IPS-NIHi11 (cell line): ENCODE results near the gene RBM48.
A peak's percentile ranks its signal among the peaks of the same experiment; 100 is the strongest.
"Not testable (repeated sequence)": the region's sequence is repeated elsewhere in the genome, so short reads cannot be mapped to it uniquely, and the experiment has no call there.

Experiments used
- DNase-seq: peaks from one replicate; pipeline ENCODE4 v3.0.0; 2012; ENCODE audit warnings: mixed read lengths, low spot score

Gene RBM48

DNA sequence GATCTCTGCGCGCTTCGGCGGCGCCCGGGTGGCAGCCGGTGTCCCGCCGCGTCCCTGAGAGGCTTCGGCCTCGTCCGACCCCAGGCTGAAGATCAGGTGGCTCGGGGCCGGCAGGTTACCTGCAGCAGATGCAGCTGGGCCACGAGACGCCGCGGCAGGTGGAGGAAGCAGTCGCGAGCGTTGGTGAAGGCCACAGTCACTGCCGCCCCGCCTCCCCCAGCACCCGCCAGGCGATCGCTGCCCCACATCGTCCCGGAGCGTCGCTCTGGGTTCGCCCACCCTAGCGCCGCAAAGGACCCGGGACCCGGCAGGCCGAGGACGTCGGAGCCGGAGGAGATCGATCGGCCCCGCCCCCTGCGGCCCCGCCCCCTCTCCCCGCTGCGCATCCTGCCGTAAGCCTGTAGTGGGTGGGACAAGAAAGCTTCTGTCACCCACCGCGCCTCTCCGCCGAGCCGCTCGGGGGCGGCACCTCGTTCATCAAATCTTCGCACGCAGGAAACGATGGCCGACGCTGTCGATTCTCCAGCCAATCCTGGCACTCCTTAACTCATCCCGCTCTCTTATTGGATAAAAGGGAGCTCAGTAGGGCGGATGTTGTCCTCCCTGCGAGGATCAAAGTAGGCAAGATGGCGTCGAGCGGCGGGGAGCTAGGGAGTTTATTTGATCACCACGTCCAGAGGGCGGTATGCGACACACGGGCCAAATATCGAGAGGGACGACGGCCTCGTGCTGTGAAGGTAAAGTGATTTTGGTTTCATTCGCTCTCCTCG, at the start of gene RBM48, which contains the start of gene PEX1:
Gene RBM48 (plus strand): TSS at position 608 of the 770 bp plus-strand sequence. CDS start 19 bp downstream, at position 627.
Gene PEX1 (minus strand): TSS at position 333 of the 770 bp plus-strand sequence. CDS start 85 bp downstream, at position 248.
- peak; percentile 95 for DNase-seq

DNA sequence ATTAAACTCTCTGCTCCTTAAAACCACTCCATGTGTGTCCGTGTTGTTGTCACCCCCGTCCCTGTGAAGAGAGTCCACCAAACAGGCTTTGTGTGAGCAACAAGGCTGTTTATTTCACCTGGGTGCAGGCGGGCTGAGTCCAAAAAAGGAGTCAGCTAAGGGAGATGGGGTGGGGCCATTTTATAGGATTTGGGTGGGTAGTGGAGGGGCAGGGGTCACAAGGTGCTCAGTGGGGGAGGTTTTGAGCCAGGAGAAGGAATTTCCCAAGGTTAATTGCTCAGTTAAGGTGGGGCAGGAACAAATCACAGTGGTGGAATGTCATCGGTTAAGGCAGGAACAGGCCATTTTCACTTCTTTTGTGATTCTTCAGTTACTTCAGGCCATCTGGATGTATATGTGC, 49.4 kb upstream of the RBM48 start:
- DNase-seq: not testable (repeated sequence)

DNA sequence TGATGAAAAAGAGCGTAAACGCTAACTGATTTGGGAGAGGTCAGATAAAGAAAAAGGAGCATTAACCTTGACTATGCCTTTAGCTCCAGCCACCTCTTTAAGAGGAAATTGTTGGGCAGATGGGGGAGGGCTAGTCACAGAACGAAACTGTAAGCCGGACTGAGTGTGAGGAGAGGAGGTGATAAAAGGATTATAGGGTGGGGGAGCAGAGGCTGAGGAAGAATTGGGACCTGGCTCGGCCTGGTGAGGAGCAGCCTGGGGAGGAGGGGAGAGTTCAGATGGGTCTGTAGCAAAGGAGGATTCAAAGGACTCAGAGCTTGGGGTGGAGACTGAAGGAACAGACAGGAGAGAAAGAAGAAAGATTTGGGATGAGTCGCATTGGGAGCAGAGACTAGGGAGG, 45.0 kb upstream of the RBM48 start:
- not testable (repeated sequence) for DNase-seq

DNA sequence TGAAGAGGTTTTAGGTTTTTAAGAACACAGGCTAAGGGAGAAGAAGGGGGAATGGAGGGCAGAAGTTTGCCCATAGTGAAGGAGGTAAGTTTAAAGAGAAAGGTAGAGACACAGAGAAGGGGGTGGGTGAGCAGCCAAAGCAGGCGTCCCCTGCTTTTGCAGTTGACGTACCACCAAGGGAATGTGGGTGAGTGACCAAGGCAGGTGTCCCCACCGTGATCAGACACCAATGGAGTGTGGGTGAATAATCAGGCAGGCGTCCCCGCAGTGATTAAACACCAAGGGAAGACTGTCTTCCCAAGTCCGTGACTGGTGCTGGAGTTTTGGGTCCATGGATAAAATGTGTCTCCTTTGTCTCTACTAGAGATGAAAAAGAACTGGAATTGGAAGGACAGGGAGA, 44.4 kb upstream of the RBM48 start:
- not testable (repeated sequence) for DNase-seq

DNA sequence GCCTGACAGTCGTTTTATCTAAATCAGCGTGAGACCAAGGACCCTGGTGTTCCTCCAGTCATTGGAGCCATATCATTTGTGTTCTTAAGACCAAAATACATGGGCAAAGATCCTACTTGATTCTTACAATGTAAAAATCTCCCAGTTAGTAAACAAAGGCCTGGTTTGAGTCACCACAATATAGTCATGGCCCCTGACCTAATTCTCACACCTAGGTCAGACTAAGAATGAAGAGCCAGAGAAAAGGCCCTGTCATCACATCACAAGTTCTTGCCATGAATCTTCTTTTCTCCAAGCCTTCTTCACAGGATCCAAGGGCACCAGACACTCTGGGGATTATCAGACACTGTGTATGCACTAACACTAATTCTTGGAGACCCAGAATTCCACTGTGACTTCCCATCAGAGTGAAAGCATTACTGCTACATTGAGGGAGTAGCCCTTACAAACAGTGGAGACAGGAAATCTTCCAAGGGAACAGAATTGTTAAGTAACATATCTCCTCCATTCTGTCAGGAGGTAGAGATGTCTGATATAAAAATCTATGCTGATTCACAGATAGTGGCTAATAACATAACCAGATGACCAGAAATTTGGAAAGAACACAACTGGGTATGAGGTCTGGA, 43.2 kb upstream of the RBM48 start:
- no peak for DNase-seq

DNA sequence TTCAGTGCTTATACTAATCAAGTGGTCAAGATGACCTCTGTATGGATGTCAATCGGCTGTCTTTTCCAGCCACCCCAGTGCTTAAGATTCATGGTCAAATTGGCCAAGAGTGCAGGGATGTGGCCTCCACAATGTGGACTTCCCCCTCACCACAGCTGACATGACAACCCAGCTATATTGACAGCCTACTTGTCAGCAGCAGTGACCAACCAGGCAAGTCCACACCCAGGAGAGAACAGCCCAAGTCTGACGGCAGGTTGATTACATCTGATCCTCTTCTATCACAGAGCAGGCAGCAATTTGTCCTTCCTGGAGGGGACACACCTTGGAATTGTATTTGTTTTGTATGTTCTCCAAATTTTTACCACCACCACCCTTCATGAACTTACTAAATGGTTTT, 42.6 kb upstream of the RBM48 start:
- DNase-seq: no peak

- DNase-seq: no peak
These were observed 40.8 kb upstream of the RBM48 start for GRCh38 chr7:92487804-92488203.

DNA sequence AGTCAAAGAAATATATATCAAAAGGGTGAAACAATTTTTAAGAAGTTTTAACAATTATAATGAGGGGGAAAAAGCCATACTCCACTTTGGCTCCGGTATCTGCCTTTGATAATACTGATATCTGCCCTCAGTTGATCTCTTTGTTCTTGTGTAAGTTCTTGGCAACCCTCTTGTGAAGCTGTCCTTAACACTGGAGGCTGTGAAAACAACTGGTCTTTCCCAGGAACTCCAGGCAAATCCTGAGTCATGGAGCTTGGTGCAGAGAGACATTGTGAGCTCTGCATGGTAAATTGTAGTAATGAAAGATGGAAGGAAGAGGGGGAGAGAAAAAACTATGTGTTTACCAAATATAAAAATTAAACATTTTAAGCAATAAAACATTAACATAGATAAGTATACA, 39.0 kb upstream of the RBM48 start:
- no peak for DNase-seq

DNA sequence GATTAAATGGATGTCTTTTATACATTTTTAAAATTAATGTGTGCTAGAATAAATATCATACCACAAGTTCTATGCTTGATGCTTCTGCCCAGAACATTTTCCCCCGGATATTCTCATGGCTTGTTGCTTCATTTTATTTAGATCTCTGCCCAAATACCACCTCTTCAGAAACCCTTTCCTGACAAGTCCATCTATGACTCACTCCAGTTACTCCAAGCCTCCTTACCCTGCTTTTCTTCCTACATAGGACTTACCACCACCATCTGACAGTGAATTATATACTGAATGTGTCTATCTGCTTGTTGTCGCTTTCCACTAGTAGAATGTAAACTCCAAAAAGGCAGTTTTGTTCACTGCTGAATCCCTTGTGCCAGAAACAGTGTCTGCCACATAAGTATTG, 31.7 kb upstream of the RBM48 start:
- DNase-seq: no peak

GRCh38 chr7:92498557-92498956, 30.0 kb upstream of the RBM48 start:
- DNase-seq: no peak

- DNase-seq: no peak
These were observed 24.8 kb upstream of the RBM48 start for GRCh38 chr7:92503767-92504166.

GRCh38 chr7:92504563-92504962, 24.0 kb upstream of the RBM48 start:
- no peak for DNase-seq

DNA sequence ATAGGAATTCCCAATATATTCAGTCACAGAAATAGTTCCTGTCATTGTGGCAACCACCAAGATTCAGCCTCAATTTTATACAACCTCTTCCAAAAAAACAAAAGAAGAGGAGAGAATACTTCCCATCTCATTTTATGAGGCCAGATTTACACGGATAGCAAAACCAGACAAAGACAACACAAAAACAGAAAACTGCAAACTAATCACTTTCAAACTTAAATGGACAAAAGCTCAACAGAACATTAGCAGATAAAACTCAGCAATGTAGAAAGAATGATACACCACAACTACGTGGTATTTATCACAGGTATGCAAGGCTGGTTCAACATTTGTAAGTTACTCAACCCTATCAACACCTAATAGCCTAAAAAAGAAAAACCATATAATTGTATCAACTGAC, 22.2 kb upstream of the RBM48 start:
- DNase-seq: no peak

- DNase-seq: no peak
These were observed 19.6 kb upstream of the RBM48 start for GRCh38 chr7:92508946-92509345.

GRCh38 chr7:92513167-92513902, 15.3 kb upstream of the RBM48 start:
- no peak for DNase-seq

GRCh38 chr7:92517631-92518030, 11.0 kb upstream of the RBM48 start:
- no peak for DNase-seq

- no peak for DNase-seq
These were observed 8.6 kb upstream of the RBM48 start for GRCh38 chr7:92520024-92520423.

DNA sequence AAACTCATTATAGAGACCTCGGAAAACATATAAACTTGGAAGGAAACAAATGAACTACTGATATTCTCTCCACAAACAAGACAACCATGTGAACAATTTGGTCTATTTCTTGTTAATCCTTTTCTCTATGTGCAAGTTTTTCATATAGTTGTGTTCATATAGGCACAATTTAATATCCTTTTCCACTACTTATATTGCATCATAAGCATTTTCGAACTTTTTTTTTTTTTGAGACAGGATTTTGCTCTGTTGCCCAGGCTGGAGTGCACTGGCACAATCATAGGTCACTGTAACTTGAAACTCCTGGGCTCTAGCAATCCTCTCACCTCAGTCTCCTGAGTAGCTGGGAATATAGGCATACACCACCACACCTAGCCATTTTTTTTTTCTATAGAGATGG, 5.5 kb upstream of the RBM48 start:
- DNase-seq: no peak

DNA sequence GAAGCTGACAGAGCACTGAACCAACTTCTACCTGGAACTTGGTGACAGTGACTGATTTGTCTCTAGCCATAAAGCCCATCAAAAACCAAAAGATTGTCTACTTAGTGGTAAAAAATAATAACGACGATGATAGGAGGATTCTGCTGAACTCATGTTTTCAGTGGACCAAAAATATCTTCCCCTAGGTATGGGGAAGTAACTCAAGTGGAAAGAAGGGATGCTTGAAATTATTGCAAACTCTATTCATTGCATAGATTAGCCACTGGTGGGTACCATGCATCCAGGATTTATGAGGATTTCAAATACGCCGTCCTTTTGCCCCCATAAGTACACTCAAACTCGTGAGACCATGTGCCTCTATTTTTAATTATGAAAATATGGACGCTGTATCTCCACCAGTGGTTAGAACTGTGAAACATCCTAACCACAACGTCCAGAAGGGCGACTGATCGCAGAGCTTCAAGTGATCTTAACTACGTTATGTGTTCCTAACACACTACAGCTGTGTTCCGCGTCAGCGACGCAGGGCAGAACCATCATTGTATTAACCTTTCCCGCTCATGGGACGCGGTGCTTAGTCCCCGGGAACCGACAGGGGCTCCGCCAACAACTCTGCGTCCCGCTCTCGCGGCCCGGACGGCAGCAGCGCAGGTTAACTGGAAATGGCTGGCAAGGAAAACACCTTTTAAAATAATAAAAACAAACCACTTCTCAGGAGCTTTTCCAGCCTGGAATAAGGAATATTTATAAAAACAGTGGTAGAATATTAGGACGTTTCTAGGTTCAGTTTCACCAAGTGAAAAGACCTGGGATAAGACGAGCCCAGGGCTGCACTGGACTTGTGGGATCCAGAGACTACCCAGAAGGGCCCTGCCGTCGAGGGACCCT, 1.1 kb upstream of the RBM48 start:
- peak; percentile 63 for DNase-seq

GRCh38 chr7:92528958-92529264, 316 bp downstream of the RBM48 start:
- no peak for DNase-seq

DNA sequence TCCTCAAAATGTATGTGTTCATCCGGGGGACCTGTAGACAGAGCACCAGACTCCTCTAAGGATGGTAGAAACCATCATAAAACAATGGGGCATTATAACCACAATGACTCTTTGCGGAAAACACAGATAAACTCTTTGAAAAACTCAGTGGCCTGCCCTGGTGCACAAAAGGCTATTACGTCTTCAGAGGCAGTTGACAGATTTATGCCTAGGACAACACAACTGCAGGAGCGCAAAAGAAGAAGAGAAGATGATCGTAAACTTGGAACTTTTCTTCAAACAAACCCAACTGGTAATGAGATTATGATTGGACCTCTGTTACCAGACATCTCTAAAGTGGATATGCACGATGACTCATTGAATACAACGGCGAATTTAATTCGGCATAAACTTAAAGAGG, 6.0 kb downstream of the RBM48 start:
- no peak for DNase-seq

DNA sequence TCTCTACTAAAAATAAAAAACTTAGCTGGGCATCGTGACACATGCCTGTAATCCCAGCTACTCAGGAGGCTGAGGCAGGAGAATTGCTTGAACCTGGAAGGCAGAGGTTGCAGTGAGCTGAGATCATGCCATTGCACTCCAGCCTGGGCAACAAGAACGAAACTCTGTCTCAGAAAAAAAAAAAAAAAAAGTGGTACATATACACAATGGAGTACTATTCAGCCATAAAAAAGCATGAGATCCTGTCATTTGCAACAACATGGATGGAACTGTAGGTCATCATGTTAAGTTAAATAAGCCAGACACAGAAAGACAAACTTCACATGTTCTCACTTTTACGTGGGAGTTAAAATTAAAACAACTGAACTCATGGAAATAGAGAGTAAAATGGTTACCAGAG, 14.9 kb downstream of the RBM48 start:
- not testable (repeated sequence) for DNase-seq
